Uterus (tissue), 2 donors: Measurements from ENCODE around the gene TMEM237.

ENCODE experiments used
- CTCF ChIP-seq, 4 experiments: fragments of 200-600 bp in 2 of 4; fragments of 450-650 bp in 2 of 4; sonication (generic) in 2 of 4; IDR thresholded peaks; one replicate each; pipeline ENCODE4 v1.5.1; 2016 to 2019; ENCODE audit warnings: antibody characterized with exemption in 4 of 4, mild to moderate bottlenecking in 2 of 4, moderate library complexity in 1 of 4
- POLR2A ChIP-seq, 2 donors: fragments of 450-650 bp; IDR thresholded peaks; one replicate each; pipeline ENCODE4 v1.6.1; 2016; ENCODE audit warnings: antibody characterized with exemption in 2 of 2, mild to moderate bottlenecking in 1 of 2, moderate library complexity in 1 of 2

GRCh38 chr2:201600906-201601305 lies 42.4 kb downstream of the TMEM237 start:
- TF ChIP-seq CTCF (IDR thresholded peaks at IDR 0.05): no peak
- TF ChIP-seq POLR2A (IDR thresholded peaks at IDR 0.05): no peak
